ENCODE results near the gene NOSIP. TPM values are rescaled to one million over a fixed set of nuclear protein-coding genes. Genes with fewer than 3 reads are reported as not detected.

NOSIP gene
- total and polyA plus RNA-seq, 9 donors, result 59.3 to 78.8 (median 67.2) TPM

DNA sequence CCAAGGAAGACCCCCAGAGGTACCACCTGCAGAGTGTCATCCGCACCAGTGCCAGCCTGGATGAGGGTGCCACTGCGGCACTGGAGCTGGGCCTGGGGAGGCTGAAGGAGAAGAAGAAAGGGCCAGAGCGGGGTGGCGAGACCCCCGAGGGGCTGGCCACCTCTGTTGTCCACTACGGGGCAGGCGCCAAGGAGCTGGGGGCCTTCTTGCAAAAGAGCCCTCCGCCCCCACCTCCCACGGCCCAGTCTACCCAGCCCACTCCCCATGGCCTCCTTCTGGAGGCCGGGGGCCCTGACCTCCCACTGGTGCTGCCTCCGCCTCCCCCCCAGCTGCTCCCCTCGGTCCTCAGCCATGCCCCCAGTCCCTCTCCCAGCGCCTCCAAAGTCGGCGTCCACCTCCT lies 16.1 kb upstream of the NOSIP start:
- 83% methylated on average over 11 of the region's 15 CpGs for WGBS (ENCODE audit: insufficient coverage)
- Histone ChIP-seq H3K4me1 (ENCODE audit: control insufficient read depth, insufficient read depth, low read length) (peaks cover 20% of the 10 kb centered on the region), H3K27ac (ENCODE audit: low read length) (no peak overlapping the region), H3K4me3 (ENCODE audit: low read length) (no peak overlapping the region), H3K36me3 (ENCODE audit: control insufficient read depth, insufficient read depth, low read length) (peaks cover 61% of the 10 kb centered on the region), H3K9me3 (replicated peaks; ENCODE audit: control insufficient read depth, low read depth, low read length) (no peaks in the 10 kb centered on the region), H3K27me3 (ENCODE audit: control insufficient read depth, insufficient read depth, low read length) (no peaks in the 10 kb centered on the region)
- DNase-seq, result no peak

DNA sequence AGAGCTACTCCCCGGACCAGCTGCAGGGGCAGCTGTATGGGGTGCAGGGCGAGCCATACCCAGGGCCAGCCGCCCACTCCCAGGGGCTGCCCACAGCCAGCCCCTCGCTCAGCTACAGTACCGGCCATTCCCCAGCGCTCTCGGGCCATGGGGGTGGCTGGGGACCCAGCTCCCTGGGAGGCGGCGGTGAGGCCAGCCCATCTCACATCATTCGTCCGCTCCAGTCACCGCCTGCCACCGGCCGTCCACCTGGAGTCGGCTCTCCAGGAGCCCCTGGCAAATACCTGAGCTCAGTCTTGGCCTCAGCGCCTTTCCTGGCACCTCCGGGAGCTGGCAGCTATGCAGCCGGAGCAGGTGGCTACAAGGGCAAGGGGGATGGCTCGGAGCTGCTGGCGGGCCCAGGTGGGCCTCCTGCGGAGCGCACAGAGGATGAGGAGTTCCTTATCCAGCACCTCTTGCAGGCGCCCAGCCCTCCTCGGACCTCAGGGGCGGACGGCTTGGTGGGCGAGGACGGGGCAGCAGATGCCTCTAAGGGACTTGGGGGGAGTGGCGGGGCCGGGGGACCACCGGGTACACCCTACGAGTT lies 15.6 kb upstream of the NOSIP start:
- Histone ChIP-seq H3K4me3 (ENCODE audit: low read length) (no peak overlapping the region), H3K4me1 (ENCODE audit: control insufficient read depth, insufficient read depth, low read length) (peaks cover 20% of the 10 kb centered on the region), H3K27ac (ENCODE audit: low read length) (no peak overlapping the region), H3K9me3 (replicated peaks; ENCODE audit: control insufficient read depth, low read depth, low read length) (no peaks in the 10 kb centered on the region), H3K36me3 (ENCODE audit: control insufficient read depth, insufficient read depth, low read length) (peaks cover 58% of the 10 kb centered on the region), H3K27me3 (ENCODE audit: control insufficient read depth, insufficient read depth, low read length) (no peaks in the 10 kb centered on the region)
- 90% methylated on average over 29 of the region's 32 CpGs for WGBS (ENCODE audit: insufficient coverage)
- DNase-seq, result no peak

DNA sequence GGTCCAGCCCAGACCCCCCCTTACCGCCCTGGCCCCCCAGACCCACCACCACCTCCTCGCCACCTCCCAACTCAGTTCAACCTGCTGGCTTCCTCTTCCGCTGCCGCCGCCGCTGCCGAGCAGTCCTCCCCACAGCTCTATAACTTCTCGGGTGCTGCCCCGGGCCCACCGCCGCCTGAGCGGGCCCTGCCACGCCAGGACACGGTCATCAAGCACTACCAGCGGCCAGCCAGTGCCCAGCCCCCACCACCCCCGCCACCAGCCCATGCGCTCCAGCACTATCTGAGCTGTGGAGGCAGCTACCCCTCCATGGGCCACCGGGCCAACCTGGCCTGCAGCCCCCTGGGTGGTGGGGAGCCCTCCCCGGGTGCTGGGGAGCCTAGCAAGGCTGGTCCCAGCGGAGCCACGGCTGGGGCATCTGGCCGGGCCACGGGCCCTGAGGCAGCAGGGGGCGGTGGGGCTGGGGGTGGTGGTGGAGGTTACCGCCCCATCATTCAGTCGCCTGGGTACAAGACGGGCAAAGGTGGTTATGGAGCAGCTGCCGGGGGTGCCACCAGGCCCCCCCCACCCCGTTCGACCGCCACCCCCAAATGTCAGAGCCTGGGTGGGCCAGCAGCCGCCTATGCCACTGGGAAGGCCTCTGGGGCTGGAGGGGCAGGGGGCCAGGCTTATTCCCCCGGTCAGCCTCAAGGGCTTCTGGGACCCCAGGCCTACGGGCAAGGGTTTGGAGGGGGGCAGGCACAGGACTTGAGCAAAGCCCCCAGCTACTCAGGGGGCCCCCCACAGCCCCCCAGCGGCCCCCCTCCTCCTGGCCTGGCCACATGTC lies 14.8 kb upstream of the NOSIP start:
- Histone ChIP-seq H3K4me1 (ENCODE audit: control insufficient read depth, insufficient read depth, low read length) (peaks cover 24% of the 10 kb centered on the region), H3K27ac (ENCODE audit: low read length) (no peak overlapping the region), H3K27me3 (ENCODE audit: control insufficient read depth, insufficient read depth, low read length) (no peaks in the 10 kb centered on the region), H3K36me3 (ENCODE audit: control insufficient read depth, insufficient read depth, low read length) (peaks cover 53% of the 10 kb centered on the region), H3K4me3 (ENCODE audit: low read length) (no peak overlapping the region), H3K9me3 (replicated peaks; ENCODE audit: control insufficient read depth, low read depth, low read length) (no peaks in the 10 kb centered on the region)
- no peak for DNase-seq
- 90% methylated on average over 21 of the region's 35 CpGs for WGBS (ENCODE audit: insufficient coverage)

DNA sequence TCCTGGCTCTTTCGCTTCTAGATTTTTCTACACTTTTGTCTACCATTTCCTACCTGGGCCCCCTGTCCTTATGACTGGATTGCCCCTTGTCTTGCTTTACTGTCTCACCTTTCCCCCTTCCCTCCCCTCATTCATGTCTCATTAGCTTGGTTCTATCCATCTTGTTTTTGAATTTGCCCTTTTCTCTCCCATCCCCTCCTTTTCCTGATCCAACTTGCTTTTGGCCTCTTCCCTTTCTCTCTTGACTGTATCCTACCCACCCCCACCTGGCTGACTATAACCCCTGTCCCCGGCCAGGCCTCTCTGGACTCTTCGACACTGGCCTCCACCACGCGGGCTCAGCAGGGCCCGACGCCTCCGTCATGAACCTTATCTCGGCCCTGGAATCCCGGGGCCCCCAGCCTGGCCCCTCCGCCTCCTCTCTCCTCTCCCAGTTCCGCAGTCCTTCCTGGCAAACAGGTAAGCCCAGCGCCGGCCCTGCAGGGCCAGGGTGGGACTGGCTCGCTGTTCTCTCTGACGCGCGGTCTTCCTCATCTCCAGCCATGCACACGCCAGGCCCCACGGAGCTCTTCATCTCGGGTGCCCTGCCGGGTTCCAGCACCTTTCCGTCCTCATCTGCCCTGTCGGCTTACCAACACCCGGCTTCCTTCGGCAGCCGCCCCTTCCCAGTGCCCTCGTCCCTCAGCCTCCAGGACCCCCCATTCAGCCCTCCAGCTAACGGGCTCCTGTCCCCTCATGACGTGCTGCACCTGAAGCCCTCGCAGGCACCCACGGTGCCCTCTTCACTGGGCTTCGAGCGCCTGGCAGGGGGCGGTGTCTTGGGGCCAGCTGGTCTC lies 14.0 kb upstream of the NOSIP start:
- Histone ChIP-seq H3K27me3 (ENCODE audit: control insufficient read depth, insufficient read depth, low read length) (no peaks in the 10 kb centered on the region), H3K9me3 (replicated peaks; ENCODE audit: control insufficient read depth, low read depth, low read length) (no peaks in the 10 kb centered on the region), H3K27ac (ENCODE audit: low read length) (no peak overlapping the region), H3K4me3 (ENCODE audit: low read length) (no peak overlapping the region), H3K4me1 (ENCODE audit: control insufficient read depth, insufficient read depth, low read length) (peaks cover 24% of the 10 kb centered on the region), H3K36me3 (ENCODE audit: control insufficient read depth, insufficient read depth, low read length) (peaks cover 45% of the 10 kb centered on the region)
- 93% methylated on average over 26 of the region's 35 CpGs for WGBS (ENCODE audit: insufficient coverage)
- DNase-seq, result no peak

DNA sequence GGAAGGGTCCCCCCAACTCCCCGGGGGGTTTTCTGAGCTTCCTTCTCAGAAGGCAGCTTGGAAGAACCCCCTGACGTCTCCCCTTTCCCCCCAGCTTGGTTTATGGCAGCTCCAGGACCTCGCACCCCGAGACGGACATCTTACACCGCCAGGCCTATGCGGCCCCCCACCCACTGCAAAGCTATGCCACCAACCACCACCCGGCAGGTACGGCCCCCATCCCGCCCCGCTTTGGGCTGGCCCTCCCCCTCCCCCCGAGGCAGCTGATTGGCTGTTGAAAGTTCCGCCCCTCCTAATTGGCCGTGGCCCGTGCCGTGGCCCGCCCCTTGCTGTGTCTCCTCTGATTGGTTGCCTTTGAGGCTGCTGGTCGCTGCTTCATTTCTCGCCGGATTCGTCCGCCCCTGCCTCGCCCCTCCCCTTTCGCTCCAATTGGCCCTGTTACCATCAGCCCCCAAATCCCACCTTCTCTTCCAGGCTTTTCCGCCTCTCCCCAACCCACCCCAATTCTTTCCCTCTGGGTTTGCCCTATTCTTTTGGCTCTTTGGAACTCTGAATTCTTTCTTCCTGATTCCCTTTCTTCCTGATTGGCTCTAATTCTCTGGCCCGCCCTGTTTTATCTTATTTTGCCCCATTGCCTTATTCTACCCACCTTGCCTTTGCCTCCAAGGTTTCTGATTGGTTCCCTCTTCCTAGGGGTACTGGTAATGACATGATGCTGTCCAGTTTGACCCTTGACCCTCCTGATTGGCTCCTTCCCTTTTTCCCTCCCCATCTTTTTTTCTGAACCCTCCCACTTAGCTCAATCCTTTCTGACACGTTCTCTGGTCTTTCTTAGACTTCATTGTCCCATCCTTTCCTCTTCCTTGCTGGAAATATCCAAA lies 13.1 kb upstream of the NOSIP start:
- DNase-seq, result peak; percentile 96
- H3K4me3 ChIP-seq (ENCODE audit: low read length), result peak overlapping the region; percentile 88
- no peaks in the 10 kb centered on the region for H3K27me3 ChIP-seq (ENCODE audit: control insufficient read depth, insufficient read depth, low read length)
- peaks cover 36% of the 10 kb centered on the region for H3K36me3 ChIP-seq (ENCODE audit: control insufficient read depth, insufficient read depth, low read length)
- peaks cover 24% of the 10 kb centered on the region for H3K4me1 ChIP-seq (ENCODE audit: control insufficient read depth, insufficient read depth, low read length)
- H3K27ac ChIP-seq (ENCODE audit: low read length), result peak overlapping the region; percentile 70
- H3K9me3 ChIP-seq (replicated peaks; ENCODE audit: control insufficient read depth, low read depth, low read length), result no peaks in the 10 kb centered on the region
- WGBS (ENCODE audit: insufficient coverage), result 9% methylated on average over 17 of the region's 27 CpGs

DNA sequence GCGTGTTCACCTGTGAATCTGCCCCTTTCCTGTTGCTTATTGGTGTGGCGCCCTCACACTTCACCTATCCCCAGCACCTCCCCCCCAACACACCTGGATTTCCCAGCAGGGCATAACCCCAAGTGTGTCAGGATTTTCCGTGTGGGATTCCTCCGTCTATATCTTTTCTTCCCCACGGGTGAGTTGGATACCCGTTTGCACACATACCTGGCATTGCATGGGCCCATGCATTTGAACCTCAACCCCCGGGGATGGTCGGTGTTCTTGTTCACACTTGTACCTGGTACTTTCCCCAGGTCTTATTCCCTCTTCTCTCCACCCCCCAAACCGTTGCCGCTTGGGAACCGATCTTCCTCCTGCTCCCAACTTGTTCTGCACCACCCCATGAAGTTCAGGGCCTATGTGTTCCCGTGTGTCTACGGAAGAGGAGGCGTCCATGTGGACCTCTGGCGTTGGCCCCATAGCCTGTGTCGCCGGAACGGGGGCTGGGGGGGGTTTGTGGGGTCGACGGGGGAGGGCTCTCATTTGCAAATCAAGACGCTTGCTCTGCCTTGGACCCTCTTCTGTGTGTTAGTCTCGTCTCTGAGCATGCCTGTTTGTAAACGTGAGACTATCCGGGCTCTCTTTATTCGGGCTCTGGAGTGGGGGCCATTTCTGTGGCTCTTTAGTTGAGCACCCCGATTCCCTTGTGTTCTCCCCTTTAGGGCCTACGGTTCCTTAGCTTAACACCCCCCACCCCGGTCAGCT lies 12.3 kb upstream of the NOSIP start:
- no peak for DNase-seq
- no peaks in the 10 kb centered on the region for H3K9me3 ChIP-seq (replicated peaks; ENCODE audit: control insufficient read depth, low read depth, low read length)
- H3K27me3 ChIP-seq (ENCODE audit: control insufficient read depth, insufficient read depth, low read length), result no peaks in the 10 kb centered on the region
- peaks cover 24% of the 10 kb centered on the region for H3K4me1 ChIP-seq (ENCODE audit: control insufficient read depth, insufficient read depth, low read length)
- peaks cover 33% of the 10 kb centered on the region for H3K36me3 ChIP-seq (ENCODE audit: control insufficient read depth, insufficient read depth, low read length)
- peak overlapping the region; percentile 88 for H3K4me3 ChIP-seq (ENCODE audit: low read length)
- 3% methylated on average over 15 of the region's 28 CpGs for WGBS (ENCODE audit: insufficient coverage)
- H3K27ac ChIP-seq (ENCODE audit: low read length), result peak overlapping the region; percentile 69

DNA sequence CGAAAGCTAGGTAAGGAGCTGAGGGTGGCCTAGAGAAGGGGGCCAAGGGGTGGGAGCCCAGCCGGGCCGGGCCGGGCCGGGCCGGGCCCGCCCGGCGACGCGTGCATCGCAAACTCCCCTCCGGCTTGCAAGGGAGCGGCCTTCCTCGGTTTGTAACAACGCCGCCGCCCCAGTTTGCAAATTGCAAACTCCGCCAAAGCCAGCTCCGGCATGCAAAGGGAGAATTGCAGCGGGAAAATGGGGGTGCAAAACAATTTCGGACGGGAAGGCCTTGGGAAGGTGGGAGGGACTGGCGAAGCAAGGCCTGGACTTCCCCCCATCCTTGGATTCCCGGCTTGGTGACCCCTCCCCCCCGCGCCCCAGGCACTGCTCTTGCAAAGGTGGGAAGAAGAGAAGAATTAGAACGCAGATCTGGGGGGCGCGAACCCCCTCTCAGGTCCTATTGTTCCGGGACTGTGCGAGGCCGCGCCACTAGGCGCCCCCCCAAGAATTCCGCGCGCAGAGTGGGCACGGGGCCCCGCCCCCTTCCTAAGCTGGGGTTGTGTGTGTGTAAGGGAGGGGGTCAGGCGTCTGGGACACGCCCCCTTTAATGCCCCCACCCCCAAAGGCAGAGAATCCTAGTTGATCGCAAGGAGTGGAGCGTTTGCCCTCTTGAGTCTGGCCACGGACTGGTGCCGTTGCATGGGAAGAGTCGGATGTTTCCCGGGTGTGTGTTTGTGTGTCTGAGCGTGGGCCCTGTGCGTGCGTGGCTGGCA lies 11.6 kb upstream of the NOSIP start:
- Histone ChIP-seq H3K9me3 (replicated peaks; ENCODE audit: control insufficient read depth, low read depth, low read length) (no peaks in the 10 kb centered on the region), H3K4me1 (ENCODE audit: control insufficient read depth, insufficient read depth, low read length) (peaks cover 24% of the 10 kb centered on the region), H3K27ac (ENCODE audit: low read length) (peak overlapping the region; percentile 69), H3K36me3 (ENCODE audit: control insufficient read depth, insufficient read depth, low read length) (peaks cover 26% of the 10 kb centered on the region), H3K27me3 (ENCODE audit: control insufficient read depth, insufficient read depth, low read length) (no peaks in the 10 kb centered on the region), H3K4me3 (ENCODE audit: low read length) (peak overlapping the region; percentile 88)
- peak; percentile 69 for DNase-seq
- WGBS (ENCODE audit: insufficient coverage), result 0% methylated on average over 30 of the region's 51 CpGs

DNA sequence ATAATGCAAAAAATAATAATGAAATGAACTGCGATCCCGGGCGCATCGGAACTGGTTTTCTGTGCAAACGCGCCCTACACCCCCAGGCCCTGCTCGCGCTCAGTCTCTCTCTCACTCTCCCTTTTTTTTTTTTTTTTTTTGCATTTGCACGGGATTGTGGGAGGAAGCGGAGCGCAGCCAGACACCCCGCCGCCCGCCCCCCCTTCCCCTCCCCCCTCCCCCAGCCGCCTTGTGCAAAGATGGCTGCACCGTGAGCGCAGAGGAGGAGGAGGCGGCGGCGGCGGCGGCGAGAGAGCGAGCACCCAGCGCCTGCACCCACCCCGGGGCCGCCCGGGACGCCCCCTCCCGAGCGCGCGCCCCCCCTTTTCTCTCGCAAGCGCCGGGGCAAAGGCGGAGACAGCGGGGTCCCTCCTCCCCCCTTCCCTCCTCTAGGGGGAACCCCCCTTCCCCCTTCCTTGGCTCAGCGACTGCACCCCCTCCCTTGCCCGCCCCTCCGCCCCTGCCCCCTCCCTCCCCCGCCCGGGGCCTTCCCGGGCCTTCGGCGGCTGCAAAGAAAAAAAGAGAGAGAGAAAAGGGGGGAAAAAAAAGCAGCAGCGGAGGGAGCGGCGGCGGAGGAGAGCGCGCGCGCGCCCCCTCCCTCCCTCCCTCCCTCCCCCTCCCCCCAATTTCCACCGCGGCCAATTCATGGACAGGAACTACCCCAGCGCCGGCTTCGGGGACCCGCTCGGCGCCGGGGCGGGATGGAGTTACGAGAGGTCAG lies 10.8 kb upstream of the NOSIP start, which contains the start of gene PRR12:
Gene PRR12, plus strand, starts transcription at position 212 of the 760 bp plus-strand sequence. Its CDS starts 473 bp downstream, at position 685.
- Histone ChIP-seq H3K4me1 (ENCODE audit: control insufficient read depth, insufficient read depth, low read length) (peaks cover 24% of the 10 kb centered on the region), H3K36me3 (ENCODE audit: control insufficient read depth, insufficient read depth, low read length) (peaks cover 24% of the 10 kb centered on the region), H3K4me3 (ENCODE audit: low read length) (peak within 1 kb of the TSS; percentile 88), H3K27ac (ENCODE audit: low read length) (peak within 1 kb of the TSS; percentile 94), H3K9me3 (replicated peaks; ENCODE audit: control insufficient read depth, low read depth, low read length) (no peaks in the 10 kb centered on the region), H3K27me3 (ENCODE audit: control insufficient read depth, insufficient read depth, low read length) (peaks cover under 1% of the 10 kb centered on the region)
- DNase-seq, result peak; percentile 91
- WGBS (ENCODE audit: insufficient coverage), result 0% methylated on average over 6 of the region's 66 CpGs

All from muscle of leg (tissue), 11 donors.